HG02884 (cell line): ENCODE measurements around the gene RFESD.

ENCODE experiments used
- ATAC-seq: cut with Tn5 transposase; IDR thresholded peaks from one replicate; pipeline ENCODE4 v1.9.1; 2021; ENCODE audit warnings: mild to moderate bottlenecking, moderate library complexity; ENCODE audit not compliant: unreplicated experiment

Gene RFESD

DNA sequence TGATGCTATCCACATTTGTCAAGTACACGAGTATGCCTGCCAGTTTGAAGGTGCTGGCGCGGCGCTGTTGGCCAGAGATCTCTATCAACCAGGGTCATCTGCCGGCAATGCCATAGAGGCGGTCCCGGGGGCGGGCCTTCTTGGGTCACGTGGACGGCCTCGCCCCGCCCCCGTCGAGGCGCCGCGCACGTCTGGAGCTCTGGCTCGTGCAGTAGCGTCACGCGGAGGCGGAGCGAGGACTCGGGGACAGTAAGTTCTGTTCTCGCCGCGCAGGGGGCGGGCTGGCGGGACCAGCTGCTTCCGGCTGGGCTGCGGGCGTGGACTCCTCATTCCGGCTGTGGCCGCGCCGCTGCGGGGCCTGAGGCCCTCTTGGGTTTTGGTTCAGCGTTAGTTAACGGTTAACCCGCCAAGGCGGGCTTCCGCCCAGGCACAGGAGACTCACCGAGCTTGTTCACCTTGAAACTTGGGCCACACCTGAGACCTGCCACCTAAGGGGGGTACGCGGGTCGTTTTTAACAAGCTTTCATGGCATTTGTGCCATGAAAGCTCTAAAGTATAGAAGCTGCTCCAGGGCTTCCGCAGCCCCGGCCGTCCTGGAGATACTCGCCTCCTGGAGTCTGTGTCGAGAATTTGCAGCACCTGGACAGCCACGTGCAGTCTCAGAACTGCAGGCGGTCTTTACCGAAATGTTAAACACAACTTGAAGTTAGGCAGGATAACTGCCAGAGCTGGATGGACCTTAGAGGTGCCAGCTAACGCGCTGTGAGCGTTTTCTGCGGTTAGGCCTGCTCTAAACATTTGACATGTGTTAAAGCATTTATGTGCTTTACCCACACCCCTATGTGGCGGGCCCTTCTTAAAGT is at the start of gene RFESD:
Gene RFESD, plus strand, starts transcription at position 209 of the 863 bp plus-strand sequence. CDS start 5,495 bp downstream, outside the sequence.
- ATAC-seq = peak; percentile 94

- no peak for ATAC-seq
Observed at GRCh38 chr5:95599252-95599651, 47.3 kb upstream of the RFESD start.

GRCh38 chr5:95600557-95600956 is 46.0 kb upstream of the RFESD start:
- ATAC-seq = no peak

DNA sequence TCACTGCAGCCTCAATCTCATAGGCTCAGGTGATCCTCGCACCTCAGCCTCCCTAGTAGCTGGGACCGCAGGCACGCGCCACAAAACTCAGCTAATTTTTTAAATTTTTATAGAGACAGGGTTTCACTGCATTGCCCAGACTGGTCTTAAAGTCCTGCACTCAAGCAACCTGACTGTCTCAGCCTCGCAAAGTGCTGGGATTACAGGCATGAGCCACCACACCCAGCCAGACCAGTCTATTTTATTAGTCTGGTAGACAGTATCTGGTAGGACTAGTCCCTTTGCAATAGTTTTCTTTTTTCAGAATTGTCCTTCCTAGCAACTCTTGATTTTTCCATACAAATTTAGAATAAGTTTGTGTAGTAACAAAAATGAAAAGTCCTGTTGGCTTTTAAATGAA is 40.8 kb upstream of the RFESD start:
- no peak for ATAC-seq

DNA sequence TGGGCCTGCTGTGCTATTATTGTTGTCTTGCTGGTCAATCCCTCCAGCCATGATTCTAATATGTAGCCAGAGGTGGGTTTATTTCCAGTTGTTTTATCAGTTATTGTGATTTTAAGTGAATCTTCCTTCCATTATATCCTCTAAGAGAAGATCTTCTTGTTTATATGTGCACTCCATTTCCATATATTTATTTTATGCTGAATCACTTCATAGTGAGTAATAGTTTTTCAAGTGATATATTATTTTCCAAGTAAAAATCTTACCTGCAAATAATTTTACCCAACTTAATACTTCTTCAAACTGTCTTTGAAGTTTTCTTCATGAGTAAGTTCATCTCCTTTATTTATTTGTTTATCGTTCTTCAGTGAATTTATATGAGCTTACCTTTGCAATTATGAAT is 40.2 kb upstream of the RFESD start:
- ATAC-seq = no peak

DNA sequence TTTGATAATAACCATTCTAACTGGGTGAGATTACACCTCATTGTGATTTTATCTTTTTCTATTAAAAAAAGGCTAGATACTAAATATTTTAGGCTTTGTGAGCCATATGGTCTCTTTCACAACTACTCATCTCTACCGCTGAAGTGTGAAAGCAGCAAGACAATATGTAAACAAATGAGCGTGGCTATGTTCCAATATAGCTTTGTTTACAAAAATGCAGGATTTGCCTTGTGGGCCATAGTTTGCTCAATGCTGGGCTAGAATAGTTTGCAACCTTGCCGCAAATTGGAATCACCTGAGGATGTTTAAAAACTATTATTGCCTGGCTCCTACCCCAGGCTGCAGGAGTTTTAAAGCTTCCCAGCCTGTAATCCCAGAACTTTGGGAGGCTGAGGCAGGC is 36.9 kb upstream of the RFESD start:
- no peak for ATAC-seq

GRCh38 chr5:95610546-95610945 is 36.0 kb upstream of the RFESD start:
- ATAC-seq = no peak

GRCh38 chr5:95611396-95611795 is 35.2 kb upstream of the RFESD start:
- no peak for ATAC-seq

- ATAC-seq = no peak
Observed at GRCh38 chr5:95613514-95613913, 33.1 kb upstream of the RFESD start.

DNA sequence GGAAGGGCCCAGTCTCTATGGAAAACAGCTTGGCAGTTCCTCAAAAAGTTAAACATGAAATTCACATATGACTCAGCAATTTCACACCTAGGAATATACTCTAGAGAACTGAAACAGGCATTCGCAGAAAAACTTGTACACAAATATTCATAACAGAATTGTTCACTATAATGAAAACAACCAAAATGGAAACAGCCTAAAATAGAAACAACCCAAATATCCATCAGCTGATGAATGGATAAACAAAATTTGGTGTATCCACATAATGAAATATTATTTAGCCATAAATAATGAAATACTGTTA is 31.5 kb upstream of the RFESD start:
- ATAC-seq = peak; percentile 50

DNA sequence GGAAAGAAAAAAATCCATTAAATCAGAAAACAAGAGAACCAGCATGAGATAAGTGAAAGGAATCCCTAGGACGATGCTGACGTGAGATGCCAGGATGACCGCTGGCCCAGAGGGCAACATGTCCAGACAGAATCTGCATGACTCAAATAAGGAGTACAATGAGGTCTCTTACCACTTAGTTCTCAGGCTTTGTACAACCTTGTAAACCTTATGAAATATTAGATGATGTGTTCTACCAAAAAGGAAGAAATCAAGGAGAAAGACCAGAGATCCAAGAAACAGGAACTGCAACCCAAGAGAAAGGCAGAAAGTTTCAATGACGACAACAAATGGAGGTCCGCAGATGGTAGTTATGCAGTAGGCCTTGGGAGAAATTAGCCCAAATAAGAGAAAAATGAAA is 29.5 kb upstream of the RFESD start:
- ATAC-seq = no peak

DNA sequence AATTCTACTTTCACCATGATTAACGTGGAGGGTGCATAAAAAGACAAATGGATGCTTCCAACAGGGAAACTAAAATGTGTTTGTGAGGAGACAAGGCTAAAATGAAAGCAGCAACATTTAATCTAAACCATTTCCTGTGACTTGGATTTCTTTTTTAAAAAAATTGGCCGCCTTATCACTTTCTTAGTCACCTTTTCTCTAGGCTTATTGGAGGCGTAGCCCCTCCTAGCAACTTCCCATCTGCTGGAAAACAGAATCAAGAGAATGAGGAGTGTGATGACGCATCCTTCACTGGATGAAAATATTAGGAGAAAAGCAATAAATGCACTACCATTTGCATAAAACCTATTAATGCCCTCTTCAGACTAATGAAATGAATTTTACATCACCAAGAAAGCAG is 27.5 kb upstream of the RFESD start:
- ATAC-seq = no peak

DNA sequence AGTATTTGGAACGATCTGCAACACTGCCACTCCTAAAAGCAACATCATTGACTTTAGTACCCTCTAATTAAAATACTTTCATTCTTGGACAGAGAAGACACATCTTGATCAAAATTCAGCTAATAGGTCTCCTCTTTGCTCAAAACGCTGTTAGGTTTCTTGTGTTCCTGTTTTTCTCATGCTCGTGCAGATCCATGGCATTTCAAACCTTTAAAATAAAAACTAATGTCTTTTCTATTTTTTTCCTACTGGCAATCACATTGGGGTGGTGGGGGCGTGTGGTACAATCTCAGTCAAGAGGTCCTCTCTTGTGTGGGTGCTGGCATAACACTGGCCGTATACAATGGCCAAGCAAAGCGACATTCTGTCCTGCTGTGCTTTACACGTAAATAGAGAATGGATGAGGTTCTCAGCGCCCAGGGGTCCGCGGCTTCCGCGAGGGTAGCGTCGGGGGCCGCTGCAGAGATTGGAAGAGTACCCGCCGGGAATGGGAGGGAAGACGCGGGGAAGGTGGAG is 27.0 kb upstream of the RFESD start:
- no peak for ATAC-seq

GRCh38 chr5:95620030-95620869 is 26.3 kb upstream of the RFESD start, which contains the start of gene GPR150:
TSS of gene GPR150 (plus strand) at chr5:95620087. CDS start at chr5:95620276, 189 bp downstream.
- ATAC-seq = peak; percentile 45

- peak; percentile 36 for ATAC-seq
Observed at GRCh38 chr5:95620870-95621838, 25.4 kb upstream of the RFESD start.

- no peak for ATAC-seq
Observed at GRCh38 chr5:95621839-95622629, 24.5 kb upstream of the RFESD start.

DNA sequence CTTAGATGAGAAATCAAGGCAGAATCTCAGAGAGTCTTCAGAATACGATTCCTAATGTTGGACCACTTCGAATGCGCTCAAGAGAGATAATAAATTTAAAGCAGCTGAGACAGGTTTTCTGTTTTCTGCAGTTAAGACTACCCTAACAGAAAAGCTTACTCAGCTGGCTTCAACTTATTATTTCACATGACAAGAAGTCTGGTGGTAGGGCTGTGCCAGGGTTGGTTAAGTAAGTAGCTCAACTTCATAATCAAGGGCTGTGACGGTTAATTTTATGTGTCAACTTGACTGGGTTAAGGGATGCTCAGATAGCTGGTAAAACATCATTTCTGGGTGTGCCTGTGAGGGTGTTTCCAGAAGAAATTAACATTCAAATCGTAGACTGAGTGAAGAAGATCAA is 22.9 kb upstream of the RFESD start:
- ATAC-seq = no peak

DNA sequence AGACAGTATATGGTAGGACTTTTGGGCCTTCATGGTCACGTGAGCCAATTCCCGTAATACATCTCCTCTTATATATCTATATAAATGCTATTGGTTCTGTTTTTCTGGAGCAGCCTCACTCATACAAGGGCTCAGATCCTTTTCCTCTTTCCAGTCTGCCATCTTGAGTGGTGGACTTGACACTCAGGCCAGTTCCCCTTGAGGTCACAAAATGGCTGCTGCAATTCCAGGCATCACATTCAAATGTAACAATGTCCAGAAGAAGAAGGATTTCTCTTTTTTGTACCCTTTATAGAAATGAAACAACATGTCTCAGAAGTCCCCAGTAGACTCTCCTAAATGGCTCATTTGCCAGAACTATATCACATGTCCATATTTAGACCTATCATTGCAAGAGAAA is 22.2 kb upstream of the RFESD start:
- ATAC-seq = no peak

GRCh38 chr5:95626701-95627100 is 19.9 kb upstream of the RFESD start:
- no peak for ATAC-seq
